T-helper 9 cell (primary cell): ENCODE measurements around the gene CMC1.
"Not testable (repeated sequence)": the region's sequence is repeated elsewhere in the genome, so short reads cannot be mapped to it uniquely, and the experiment has no call there.

Experiments
- DNase-seq: peaks from one replicate; pipeline ENCODE4 v3.0.0-alpha.2; 2020
- total RNA-seq, 2 donors: gene quantifications; one replicate each; lab custom pipeline; 2026; lab: John Stamatoyannopoulos, UW

Gene CMC1, protein sequence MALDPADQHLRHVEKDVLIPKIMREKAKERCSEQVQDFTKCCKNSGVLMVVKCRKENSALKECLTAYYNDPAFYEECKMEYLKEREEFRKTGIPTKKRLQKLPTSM
- 7.1 to 10.9 reads per million in 2 donors for total RNA-seq

DNA sequence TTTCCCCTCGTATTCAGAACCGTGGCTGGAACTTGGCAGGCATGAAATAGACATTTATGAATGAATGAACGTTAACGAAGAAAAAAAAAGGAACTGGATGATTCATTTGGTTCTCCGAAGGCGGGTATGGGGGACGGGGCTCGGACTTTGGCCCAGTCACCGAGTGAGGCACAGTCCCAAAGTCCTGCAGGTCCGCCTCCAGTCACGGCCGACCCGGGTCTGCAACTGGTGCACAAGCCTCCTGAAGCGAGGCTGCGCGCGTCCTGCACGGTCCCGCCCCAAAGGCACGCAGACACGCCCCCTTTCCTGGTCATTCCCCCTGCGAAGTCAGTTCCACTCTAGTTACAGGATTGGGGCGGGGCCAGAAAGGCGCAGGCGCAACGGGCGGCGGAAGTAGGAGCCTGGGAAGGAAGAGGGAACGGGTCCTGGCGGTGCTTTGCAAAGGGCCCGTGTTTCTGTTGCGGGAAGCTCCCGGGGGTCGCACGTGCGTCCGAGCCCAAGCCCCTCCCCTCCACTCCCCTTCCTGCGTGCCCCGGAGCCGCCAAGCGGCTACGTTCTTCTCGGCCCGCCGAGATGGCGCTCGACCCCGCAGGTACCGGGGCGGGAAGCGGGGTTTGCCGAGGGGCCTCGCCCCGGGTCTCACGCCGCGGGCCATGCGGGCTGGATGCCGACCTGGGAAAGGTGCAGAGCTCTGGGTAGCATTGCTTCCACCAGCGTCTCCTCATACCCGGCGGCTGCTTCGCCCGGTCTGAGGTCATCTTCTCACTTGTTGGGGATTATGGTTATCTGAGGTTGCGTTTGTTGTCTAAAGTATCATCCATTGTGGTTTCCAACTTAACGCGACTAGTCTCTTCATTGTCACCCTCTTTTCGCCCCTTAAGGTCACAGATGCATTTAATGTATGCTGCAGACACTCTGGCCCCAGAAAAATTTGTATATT, at the start of gene CMC1:
Gene CMC1 (plus strand): TSS at position 399 of the 940 bp plus-strand sequence. CDS start 175 bp downstream, at position 574.
- peak; percentile 90 for DNase-seq

DNA sequence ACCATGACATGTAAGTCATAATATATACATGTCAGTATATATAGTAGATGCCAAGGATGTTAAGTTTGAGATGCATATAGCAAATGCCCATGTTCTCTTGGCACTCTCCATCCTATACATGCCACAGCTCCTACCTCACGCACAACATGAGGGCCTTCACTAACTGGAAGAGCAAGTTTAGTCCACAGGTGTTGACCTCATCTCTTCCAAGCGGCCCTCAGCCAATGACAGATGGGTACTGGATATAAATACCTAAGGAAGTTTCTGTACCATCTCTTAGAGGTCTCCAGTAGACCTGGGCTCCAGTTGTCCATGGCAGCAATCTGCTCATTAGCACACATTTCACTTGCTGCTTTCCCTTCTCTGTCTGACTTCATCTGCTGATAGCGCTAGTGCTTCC, 43.3 kb upstream of the CMC1 start:
- DNase-seq = no peak

DNA sequence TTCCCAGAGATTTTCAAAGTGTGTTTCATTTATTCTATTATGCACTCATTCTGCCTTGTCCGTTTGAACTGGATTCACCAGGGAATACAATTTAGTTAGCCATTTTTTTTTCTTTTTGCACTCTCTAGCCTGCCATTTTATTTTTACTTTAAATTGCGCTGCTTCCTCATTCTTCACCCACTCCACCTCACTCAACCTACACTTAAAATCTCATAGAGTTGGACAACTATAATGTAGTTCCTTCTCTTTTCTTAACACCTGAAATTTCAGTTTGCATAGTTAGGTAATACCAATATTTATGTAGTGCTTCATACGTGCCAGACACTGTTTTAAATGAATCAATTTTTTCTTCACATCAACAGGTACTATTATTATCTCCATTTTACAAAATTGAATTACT, 42.4 kb upstream of the CMC1 start:
- no peak for DNase-seq

DNA sequence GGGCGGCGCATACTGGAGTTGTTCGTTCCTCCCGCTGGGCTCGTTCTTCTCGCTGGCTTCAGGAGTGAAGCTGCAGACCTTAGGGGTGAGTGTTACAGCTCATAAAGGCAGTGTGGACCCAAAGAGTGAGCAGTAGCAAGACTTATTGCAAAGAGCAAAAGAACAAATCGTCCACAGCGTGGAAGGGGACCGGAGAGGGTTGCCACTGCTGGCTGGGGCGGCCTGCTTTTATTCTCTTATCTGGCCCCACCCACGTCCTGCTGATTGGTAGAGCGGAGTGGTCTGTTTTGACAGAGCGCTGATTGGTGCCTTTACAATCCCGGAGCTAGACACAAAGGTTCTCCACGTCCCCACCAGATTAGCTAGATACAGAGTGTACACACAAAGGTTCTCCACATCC, 41.8 kb upstream of the CMC1 start:
- DNase-seq = not testable (repeated sequence)

DNA sequence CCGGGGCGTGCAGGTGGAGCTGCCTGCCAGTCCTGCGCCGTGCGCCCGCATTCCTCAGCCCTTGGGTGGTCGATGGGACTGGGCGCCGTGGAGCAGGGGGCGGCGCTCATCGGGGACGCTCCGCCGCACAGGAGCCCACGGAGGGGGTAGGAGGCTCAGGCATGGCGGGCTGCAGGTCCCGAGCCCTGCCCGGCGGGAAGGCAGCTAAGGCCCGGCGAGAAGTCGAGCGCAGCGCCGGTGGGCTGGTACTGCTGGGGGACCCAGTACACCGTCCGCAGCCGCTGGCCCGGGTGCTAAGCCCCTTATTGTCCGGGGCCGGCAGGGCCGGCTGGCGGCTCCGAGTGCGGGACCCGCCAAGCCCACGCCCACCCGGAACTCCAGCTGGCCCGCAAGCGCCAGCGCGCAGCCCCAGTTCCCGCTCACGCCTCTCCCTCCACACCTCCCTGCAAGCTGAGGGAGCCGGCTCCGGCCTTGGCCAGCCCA, 41.0 kb upstream of the CMC1 start:
- not testable (repeated sequence) for DNase-seq

DNA sequence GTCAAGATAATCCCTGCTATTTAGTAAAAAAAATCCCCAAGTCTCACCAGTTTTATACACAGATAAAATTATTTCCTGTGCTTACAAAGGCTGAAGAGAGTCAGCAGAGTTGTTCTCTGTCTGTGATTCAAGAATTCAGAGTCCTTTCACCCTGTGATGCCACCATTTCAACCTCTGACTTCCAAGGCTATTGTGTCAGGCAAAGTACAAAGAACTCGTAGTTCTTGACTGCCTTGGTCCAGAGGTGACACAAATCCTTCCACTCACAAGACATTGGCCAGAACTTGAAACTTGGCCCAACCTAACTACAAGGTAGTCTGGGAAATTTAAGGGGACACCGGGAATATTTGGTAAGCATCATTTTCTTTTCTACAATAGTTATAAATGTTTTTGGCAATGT, 34.9 kb upstream of the CMC1 start:
- DNase-seq = no peak

DNA sequence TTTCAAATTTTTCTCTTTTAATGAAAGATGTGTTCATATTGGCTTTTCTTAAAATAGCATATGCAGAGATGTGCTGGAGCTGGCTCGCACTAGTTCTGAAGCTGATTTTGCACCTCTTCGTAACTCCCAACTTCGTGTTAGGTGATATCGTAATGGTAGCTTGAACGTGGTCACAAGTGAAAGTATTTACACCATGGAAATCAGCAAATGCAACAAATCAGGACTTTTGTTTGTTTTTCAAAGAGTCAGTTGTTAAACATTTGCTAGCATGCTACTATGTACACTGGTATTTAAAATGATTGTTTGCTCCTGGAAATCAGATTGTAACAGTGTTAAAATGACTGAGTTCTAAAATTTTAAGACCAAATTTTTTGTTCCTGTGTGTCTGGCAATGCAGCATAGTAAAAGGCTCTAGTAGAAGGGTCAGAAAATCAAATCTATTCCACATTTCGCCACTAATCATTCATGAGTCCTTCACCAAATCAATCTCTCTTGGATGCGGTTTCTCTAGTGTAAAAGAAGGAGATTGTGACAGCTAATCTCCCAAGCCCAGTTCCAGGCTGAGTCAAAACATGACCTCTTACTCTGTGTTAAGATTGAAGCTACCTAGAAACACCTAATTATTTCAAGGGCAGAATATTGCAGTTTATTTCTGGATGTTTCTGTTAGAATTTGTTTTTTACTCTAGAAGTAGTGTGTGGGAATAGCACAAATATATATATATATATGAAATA, 34.3 kb upstream of the CMC1 start:
- no peak for DNase-seq

DNA sequence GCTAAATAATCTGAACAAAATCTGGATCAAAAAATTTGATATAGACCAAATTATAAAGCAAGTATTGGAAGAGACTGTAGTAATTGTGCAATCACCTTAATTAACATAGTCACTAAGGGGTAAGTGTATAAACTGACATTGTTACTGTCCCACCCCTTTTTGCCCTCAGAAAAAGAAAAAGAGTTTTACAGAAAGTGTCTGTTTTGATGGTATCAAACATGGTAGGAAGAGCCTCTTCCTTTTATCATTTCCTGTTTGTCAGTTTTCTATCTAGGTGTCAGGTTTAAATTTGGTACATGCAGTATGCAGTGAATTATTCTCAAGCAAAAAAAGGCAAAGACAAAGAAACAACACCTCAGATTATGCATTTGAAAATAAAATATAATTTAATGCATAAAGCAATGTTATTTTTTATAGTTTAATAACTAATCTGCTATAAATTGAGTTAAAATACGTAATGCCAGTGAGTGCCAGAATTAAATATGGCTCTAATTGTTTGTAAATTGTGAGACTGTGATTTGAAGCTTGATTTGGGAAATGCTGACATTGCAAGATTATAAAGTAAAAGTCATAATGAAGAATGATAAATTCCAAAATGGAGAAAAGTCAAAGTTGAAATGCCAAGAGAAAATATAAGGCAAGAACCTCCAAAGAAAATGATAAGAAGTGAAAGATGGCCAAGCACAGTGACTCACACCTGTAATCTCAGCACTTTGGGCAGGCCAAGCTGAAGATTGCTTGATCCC, 30.3 kb upstream of the CMC1 start:
- no peak for DNase-seq

DNA sequence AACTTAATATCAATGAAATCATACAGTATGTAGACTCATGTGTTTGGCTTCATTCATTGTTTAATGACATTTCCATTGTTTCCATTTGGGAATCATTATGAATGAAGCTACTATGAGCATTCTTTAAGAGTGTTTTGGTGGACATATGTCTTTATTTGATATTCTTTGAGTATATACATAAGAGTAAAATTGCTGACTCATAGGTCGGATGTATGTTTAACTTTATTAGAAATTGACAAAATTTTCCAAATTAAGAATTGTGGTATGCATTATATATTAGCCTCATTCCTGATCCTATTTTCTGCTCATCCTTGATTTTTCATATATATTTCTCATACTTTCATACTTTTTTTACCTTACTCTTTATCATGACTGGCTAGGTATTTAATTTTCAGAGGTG, 28.7 kb upstream of the CMC1 start:
- DNase-seq = no peak

DNA sequence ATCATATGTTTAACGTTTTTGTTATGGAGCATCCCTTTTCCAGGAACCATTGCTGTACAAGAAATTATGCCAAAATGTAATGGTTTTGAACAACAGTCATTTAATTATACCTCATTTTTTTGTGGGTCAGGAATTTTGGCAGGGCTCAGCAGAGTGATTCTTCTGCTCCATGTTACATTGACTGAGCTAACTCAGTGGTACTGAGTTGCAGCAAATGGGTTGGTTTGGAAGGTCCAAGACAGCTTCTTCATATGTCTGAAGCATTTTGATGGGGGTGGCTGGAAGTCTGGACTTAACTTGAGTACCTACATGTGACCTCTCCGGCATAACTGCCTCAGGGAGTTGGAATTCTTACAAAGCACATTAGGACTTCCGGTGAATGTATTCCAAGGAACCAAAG, 26.0 kb upstream of the CMC1 start:
- DNase-seq = no peak

DNA sequence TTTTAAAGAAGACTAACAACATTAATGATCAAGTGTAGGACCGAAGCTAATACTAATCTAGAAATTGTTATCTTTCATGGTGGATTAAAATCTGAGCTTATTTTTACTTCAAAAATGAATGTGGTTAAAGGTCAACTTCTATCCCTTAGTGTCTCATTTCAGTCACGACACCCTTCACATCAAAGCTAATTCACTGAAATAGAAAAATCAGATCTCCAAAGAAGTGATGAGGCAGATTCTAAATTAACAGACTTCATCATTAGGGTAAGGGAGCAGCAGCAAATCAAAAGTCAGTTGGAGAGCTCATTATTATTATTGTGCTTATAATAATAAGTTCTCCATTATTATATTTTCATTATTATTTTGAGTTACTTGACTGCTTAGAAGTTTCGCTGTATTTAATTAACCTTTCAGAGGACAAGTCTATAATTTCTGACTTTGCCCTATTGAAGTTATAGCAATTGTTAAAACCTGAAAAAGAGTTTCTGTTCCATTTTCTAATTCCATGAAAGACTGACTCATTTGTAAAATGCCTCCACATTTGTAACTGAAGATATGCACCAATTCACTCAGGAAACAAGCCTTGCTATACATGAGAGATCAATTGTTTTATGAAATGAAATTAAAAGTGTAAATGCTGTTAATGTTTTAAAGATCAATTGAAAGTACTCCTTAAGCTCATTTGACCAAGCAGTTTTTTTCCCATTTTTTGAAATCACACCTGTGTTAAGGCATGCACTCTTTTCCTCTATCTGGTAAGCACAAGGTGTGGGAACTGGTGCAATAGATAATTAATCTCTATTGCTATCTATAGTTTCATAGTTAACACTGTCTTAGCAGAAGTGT, 23.1 kb upstream of the CMC1 start:
- DNase-seq = no peak

DNA sequence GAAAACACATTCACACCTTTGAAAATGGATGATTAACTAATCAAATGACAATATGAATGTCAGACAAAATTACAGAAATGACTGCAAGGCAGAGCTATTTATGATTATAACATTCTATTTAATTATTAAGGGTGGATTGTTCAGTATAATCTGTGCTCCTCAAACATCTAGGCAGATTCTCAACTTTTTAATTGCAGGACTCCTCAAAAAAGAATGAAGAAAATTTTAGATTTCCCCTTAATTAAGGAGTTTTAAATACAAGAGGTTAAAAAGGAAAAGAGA, 22.6 kb upstream of the CMC1 start:
- DNase-seq = no peak

DNA sequence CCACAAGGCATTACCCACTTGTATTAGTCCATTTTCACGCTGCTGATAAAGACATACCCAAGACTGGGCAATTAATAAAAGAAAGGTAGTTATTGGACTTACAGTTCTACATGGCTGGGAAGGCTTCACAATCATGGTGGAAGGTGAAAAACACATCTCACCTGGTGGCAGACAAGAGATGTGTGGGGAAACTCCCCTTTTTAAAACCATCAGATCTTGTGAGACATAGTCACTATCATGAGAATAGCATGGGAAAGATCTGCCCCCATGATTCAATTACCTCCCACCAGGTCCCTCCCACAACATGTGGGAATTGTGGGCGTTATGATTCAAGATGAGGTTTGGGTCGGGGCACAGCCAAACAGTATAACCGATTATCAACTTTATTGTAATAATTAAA, 17.0 kb upstream of the CMC1 start:
- no peak for DNase-seq

DNA sequence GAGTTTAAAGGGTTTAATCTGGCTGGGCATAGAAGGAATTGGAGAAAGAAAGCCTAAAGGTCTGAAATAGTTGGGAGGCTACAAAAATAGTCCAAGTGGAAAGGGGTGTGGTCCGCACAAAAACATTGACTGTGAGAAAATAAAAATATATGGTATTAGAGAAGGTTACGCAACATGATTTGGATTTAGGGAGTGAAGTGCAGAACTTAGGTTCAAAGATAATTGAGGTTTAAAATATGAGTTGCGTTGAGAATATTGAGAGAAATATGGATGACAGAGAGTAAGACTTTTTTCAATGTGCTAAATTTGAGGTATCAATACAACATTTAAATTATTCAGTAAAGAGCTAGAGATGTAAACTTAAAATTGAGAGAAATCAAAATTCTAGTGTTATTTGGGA, 15.4 kb upstream of the CMC1 start:
- no peak for DNase-seq

DNA sequence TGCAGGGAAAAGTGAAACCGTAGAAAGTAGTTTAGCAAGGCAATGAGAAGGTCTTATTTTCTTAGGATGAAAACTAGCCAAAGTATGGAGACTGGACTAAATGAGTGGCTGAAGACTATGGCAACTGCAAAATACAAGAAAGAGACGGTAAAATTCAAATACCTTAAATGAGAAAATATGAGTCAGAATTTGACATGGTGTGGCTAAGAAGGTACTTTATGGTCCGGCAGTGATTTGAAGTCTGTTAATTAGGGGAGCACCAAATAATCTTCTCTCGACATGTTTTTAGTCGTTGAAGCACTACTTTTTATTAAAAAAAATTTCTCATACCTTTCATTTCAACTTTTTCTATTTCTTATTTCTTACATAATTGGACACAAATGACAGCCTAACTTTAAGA, 12.8 kb upstream of the CMC1 start:
- DNase-seq = no peak

DNA sequence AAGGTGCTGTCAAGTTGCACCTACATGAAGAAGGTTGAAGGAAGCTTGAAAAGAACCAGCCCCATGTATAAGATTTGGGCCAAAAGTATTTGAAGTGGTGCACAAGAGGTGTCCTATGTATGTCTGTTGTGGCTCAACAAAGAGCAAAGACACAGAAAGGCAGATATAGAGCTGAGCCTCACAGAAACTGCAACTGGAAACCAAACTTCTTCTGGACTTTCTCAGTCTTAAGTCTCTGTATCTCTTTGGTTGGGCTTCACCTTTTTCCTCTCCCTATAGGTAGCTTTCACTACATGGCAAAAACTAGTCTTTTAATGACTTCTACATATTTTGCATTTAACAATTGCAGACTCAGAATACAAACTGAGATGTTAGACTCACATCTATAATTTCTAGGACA, 8.8 kb upstream of the CMC1 start:
- no peak for DNase-seq

DNA sequence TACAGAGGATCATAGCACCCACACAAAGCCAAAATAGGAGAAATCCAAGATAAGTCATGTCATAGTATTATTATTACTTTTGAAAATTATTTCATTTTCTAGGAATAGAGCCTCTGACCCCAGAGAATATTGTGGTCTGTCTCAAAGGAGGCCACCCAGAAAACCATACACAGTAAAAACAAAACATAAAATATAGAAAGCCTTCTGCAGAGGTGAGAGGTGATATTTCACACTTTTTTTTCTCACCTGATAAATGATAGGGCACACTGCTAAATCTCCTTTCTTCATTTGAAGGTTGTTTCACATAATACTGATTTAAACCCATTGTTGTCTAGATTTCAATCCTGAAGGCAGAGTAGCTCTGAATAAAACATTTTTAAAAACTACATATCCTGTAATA, 7.0 kb upstream of the CMC1 start:
- DNase-seq = no peak

DNA sequence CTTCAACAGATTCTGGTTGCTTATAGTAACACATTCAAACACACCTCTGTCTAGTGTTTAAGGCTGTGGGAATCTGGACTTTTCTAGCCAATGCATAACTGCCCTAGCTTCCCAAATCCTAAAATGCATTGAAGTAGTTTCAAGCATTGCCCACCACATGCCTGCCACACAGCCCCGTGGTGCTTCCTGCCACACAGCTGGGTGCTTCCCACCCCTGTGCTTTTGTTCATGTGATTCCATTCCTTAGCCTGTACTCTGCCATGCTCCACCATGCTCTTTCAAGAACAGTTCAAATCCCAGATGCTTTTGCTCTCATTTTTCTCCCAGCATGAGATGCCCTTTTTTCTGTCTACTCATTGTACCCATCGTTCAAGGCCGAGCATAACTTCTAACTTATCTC, 2.3 kb upstream of the CMC1 start:
- no peak for DNase-seq

DNA sequence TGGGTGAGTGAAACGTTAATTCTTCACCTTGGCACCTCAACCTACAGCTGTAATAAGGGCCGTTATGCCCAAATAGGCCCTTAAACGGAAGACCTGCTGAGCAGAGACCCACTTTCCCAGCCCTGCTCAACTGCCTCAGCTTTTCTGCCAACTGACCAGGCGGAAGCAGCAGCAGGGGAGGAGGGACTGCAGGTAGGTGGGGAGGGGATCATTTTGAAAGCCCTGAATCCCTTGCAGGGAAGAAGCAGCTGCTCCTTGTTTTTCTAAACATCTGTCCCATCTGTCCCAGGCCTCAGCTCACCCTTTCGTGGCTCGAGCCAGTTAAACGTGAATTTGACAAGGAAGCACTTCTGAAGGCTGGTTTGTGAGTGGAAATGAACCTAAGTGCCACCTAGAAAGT, 978 bp upstream of the CMC1 start:
- no peak for DNase-seq

DNA sequence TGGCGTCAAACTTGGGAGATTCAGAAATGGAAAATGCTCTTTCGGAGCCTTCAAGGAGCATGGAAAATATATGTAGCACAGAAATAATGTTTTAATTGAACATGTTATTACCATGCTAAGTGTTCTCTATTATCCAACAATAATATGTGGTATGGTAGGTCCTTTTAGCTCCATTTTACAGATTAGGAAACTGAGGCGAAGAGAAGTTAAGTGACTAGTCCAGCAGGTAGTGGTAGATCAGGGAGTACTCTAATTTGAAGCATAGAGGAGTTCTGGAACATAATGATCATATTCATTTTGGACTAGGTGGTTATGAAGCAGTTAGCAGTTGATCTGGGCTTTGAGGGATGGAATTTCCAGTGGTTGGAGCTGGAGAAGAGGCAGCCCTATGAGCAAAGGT, 1.1 kb downstream of the CMC1 start:
- DNase-seq = no peak

DNA sequence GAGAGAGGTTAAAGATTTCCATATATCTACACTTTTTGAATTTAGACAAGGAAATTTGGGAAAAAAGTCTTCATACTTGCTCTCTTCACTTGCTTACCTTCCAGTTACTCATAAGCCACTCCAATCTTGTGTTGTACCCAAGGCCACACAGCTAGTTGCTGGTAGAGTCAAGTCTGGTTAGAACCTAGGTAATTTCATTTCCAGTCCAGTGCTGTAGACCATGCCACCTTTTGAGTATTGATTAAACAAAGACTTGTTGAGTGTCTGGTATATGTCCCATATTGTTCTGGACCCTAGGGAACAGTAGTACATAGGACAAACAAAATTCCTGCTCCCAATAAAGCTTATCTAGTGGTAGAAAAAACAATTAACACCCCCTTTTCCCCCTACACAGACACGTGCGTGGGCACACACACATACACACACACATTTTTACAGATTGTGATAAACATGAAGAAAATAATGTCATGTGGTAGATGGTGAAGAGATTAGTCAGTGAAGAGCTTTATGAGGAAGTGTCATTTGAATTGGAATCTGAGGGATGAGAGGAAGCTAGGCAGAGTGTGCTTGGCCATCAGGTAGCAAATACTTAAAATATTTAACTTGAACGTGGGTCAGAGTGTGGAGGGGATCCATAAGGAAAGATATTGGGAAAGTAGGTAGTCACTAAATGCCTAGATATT, 2.1 kb downstream of the CMC1 start:
- no peak for DNase-seq

DNA sequence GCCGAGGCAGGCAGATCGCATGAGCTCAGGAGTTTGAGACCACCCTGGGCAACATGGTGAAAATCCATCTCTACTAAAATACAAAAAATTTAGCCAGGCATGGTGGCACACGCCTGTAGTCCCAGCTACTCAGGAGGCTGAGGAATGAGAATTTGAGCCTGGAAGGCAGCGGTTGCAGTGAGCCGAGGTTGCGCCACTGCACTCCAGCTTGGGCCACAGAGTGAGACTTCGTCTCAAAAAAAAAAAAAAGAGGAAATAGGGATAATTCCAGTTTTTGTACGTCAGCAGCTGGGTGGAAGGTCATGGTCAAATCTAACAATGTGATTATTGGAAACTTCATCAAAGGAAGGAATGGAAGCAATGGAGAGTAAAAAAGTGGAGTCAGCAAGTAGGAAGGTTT, 3.1 kb downstream of the CMC1 start:
- no peak for DNase-seq
